ENCODE measurements around the gene RHBDL2. TPM values are rescaled to one million over a fixed set of nuclear protein-coding genes. Genes with fewer than 3 reads are reported as not detected.

The RHBDL2 gene
- total and polyA plus RNA-seq, 2 of the 13 experiments (the other 11 are each of a cell fraction or from before 2014, with no cell fraction given), result 3.3 to 5.4 TPM

DNA sequence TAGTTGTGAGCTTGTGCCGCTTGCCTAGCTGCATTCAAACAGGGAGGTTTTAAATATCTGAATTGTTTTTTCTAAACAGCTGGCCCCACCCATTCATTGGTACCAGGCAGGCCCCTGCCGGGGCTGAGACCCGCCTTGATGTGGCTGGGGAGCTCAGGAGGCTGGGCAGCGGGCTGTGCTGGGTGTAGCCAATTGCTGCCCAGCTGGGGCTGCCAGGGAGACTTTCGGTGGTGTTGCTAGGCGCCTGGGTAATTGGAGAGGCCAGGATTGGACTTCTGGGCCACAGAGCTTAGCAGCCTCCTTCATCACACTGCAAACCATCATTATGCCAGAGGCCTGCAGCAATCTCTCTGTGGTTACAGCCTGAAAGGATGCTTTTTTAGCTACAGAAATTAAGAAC is 12.2 kb downstream of the RHBDL2 start:
- H3K36me3 ChIP-seq (replicated peaks in 1 of 2; ENCODE audit: control insufficient read depth in 1 of 2, insufficient read depth in 2 of 2, low read length in 2 of 2), result peaks cover 0 to 1% of the 10 kb centered on the region in 2 experiments; a peak in 1 of 5 replicates
- DNase-seq (ENCODE audit: low spot score) (no peak), FAIRE-seq (no peak), ATAC-seq (no peak)
- TF ChIP-seq ZKSCAN5 (CRISPR knock-in tag; IDR thresholded peaks at IDR 0.05) (no peak), NFE2L1 (CRISPR knock-in tag; IDR thresholded peaks at IDR 0.05; ENCODE audit: borderline replicate concordance) (no peak), ISL2 (CRISPR knock-in tag; IDR thresholded peaks at IDR 0.05) (no peak)
- TF ChIP-seq, protein P1, sequence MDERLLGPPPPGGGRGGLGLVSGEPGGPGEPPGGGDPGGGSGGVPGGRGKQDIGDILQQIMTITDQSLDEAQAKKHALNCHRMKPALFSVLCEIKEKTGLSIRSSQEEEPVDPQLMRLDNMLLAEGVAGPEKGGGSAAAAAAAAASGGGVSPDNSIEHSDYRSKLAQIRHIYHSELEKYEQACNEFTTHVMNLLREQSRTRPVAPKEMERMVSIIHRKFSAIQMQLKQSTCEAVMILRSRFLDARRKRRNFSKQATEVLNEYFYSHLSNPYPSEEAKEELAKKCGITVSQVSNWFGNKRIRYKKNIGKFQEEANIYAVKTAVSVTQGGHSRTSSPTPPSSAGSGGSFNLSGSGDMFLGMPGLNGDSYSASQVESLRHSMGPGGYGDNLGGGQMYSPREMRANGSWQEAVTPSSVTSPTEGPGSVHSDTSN (CRISPR knock-in tag; IDR thresholded peaks at IDR 0.05), result no peak
- TF ChIP-seq, protein P2, sequence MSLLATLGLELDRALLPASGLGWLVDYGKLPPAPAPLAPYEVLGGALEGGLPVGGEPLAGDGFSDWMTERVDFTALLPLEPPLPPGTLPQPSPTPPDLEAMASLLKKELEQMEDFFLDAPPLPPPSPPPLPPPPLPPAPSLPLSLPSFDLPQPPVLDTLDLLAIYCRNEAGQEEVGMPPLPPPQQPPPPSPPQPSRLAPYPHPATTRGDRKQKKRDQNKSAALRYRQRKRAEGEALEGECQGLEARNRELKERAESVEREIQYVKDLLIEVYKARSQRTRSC (CRISPR knock-in tag; IDR thresholded peaks at IDR 0.05; ENCODE audit: low read depth), result no peak
- H2AFZ ChIP-seq (ENCODE audit: low read length), result no peak overlapping the region
- no peaks in the 10 kb centered on the region for H3K79me2 ChIP-seq (ENCODE audit: insufficient read depth, low read length)
- H3K4me2 ChIP-seq (ENCODE audit: low read depth, low read length), result no peak overlapping the region
- POLR2A ChIA-PET, result no interaction called here
- BruUV-seq (replicated peaks), result no TSS peak
- no peaks in the 10 kb centered on the region for H4K20me1 ChIP-seq (ENCODE audit: insufficient read depth, low read length)
- in situ Hi-C loops (cut with HindIII; ENCODE audit: extremely low pct_ligation_motif_present, low pct_unique_long_range_greater_than_20kb), result no loop called here
- 94% methylated on average over 4 of the region's 6 CpGs for WGBS (ENCODE audit: low lambda C conversion rate)
- H3K27ac ChIP-seq (ENCODE audit: extremely low read length, insufficient read depth, low read length), result no peak overlapping the region
- no peaks in the 10 kb centered on the region for H3K4me1 ChIP-seq (ENCODE audit: insufficient read depth, low read length)
- intact Hi-C loops (cut with micrococcal nuclease; ENCODE audit: unreplicated experiment), result no loop called here
- CTCF ChIA-PET (ENCODE audit: low intra/inter-chr PET ratio, low total read pairs), result no interaction called here
- H3K9ac ChIP-seq (ENCODE audit: insufficient read depth, low read depth, low read length), result no peak overlapping the region
- no peaks in the 10 kb centered on the region for H3K9me3 ChIP-seq (ENCODE audit: low read length)
- H3K27me3 ChIP-seq (ENCODE audit: control insufficient read depth in 1 of 2, insufficient read depth in 2 of 2, low read length in 2 of 2), result no peaks in the 10 kb centered on the region
- no peak overlapping the region for H3K4me3 ChIP-seq (replicated peaks in 1 of 3; ENCODE audit: insufficient read depth in 1 of 3, low read depth in 2 of 3, low read length in 3 of 3)

DNA sequence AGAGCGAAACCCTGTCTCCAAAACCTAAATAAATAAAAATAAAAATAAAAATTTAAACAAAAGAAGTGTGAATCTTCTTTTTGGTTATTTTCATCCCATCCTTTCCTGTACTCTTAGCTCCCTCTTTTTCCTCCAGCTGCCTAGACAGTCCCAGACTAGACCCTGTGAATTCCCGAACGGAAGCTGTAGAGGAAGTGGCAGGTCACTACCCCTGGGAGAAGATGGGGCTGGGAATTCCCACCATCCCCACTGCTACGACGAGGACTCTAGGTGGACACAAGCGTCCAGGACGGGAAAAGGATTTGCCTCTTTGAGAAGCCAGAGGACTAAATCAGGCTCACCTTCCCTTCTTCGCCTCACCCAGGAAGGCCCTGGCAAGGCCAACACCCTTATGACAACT is 12.6 kb downstream of the RHBDL2 start:
- Histone ChIP-seq H3K36me3 (replicated peaks in 1 of 2; ENCODE audit: control insufficient read depth in 1 of 2, insufficient read depth in 2 of 2, low read length in 2 of 2) (peaks cover 0 to 1% of the 10 kb centered on the region in 2 experiments; a peak in 1 of 5 replicates), H3K9ac (ENCODE audit: insufficient read depth, low read depth, low read length) (no peak overlapping the region), H3K27me3 (ENCODE audit: control insufficient read depth in 1 of 2, insufficient read depth in 2 of 2, low read length in 2 of 2) (no peaks in the 10 kb centered on the region), H3K9me3 (ENCODE audit: low read length) (no peaks in the 10 kb centered on the region), H3K79me2 (ENCODE audit: insufficient read depth, low read length) (no peaks in the 10 kb centered on the region), H3K4me3 (replicated peaks in 1 of 3; ENCODE audit: insufficient read depth in 1 of 3, low read depth in 2 of 3, low read length in 3 of 3) (no peak overlapping the region), H4K20me1 (ENCODE audit: insufficient read depth, low read length) (no peaks in the 10 kb centered on the region), H3K27ac (ENCODE audit: extremely low read length, insufficient read depth, low read length) (no peak overlapping the region), H3K4me1 (ENCODE audit: insufficient read depth, low read length) (no peaks in the 10 kb centered on the region), H3K4me2 (ENCODE audit: low read depth, low read length) (no peak overlapping the region), H2AFZ (ENCODE audit: low read length) (no peak overlapping the region)
- no TSS peak for BruUV-seq (replicated peaks)
- DNase-seq (ENCODE audit: low spot score) (no peak), ATAC-seq (no peak), FAIRE-seq (no peak)
- WGBS (ENCODE audit: low lambda C conversion rate), result 94% methylated on average over 8 of the region's 8 CpGs
- in situ Hi-C loops (cut with HindIII; ENCODE audit: extremely low pct_ligation_motif_present, low pct_unique_long_range_greater_than_20kb) (no loop called here), intact Hi-C loops (cut with micrococcal nuclease; ENCODE audit: unreplicated experiment) (no loop called here)
- ChIA-PET POLR2A (no interaction called here), CTCF (ENCODE audit: low intra/inter-chr PET ratio, low total read pairs) (no interaction called here)
- TF ChIP-seq ZNF563 (CRISPR knock-in tag; IDR thresholded peaks at IDR 0.05) (no peak), ZFX (CRISPR knock-in tag; IDR thresholded peaks at IDR 0.05; ENCODE audit: low read depth) (no peak), ZNF205 (CRISPR knock-in tag; IDR thresholded peaks at IDR 0.05) (no peak), EHMT2 (IDR thresholded peaks at IDR 0.05; ENCODE audit: borderline replicate concordance, low read depth, low read length) (no peak)
